ENCODE data around the gene BANF1. TPM values are rescaled to one million over a fixed set of nuclear protein-coding genes. Genes with fewer than 3 reads are reported as not detected.
A peak's percentile ranks its signal among the peaks of the same experiment; 100 is the strongest.

The BANF1 gene
- total and polyA plus RNA-seq, 9 of the 15 experiments (the other 6 are each of a cell fraction or from before 2014, with no cell fraction given), result 108 to 651 (median 263) TPM

DNA sequence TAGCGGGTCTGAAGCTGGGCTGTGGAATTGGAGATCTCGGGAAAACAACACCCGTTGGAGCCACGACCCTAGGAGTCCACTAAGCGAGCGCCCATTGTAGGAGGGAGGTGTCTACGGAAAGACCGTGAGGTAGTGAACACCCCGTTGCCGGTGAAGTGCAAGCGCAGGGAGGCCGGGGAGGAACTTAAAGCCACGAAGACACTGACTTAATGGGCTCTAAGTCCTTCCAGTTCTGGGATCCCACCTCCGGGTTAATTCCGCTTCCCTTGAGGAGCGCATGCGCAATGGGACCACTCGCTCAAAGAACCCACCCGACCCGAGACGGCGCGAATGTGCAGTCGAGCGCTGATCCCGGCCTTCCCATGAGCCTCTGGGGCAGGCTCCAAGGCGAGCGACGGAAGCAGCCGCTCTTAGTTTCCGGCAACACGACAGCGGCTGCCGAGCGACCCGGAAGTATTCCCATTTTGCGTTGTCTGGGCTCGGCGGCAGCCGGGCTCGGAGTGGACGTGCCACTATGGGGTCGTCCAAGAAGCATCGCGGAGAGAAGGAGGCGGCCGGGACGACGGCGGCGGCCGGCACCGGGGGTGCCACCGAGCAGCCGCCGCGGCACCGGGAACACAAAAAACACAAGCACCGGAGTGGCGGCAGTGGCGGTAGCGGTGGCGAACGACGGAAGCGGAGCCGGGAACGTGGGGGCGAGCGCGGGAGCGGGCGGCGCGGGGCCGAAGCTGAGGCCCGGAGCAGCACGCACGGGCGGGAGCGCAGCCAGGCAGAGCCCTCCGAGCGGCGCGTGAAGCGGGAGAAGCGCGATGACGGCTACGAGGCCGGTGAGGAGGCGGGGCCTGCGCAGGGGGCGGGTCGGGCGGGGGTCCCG lies 40.8 kb upstream of the BANF1 start, which contains the start of gene SART1 (continued):
- TF ChIP-seq, protein P1, sequence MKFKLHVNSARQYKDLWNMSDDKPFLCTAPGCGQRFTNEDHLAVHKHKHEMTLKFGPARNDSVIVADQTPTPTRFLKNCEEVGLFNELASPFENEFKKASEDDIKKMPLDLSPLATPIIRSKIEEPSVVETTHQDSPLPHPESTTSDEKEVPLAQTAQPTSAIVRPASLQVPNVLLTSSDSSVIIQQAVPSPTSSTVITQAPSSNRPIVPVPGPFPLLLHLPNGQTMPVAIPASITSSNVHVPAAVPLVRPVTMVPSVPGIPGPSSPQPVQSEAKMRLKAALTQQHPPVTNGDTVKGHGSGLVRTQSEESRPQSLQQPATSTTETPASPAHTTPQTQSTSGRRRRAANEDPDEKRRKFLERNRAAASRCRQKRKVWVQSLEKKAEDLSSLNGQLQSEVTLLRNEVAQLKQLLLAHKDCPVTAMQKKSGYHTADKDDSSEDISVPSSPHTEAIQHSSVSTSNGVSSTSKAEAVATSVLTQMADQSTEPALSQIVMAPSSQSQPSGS (CRISPR knock-in tag; IDR thresholded peaks at IDR 0.05), result no peak
- TF ChIP-seq RUNX1 (IDR thresholded peaks at IDR 0.05; ENCODE audit: low read depth) (no peak), HMG20B (CRISPR knock-in tag; IDR thresholded peaks at IDR 0.05) (no peak), NCOA4 (IDR thresholded peaks at IDR 0.05; ENCODE audit: partially characterized antibody) (no peak), BRD4 (IDR thresholded peaks at IDR 0.05) (peak; percentile 72; the same call in 1 of the 2 replicates), SAFB (IDR thresholded peaks at IDR 0.05; ENCODE audit: borderline replicate concordance, low read depth, low read length) (no peak), ZNF583 (CRISPR knock-in tag; IDR thresholded peaks at IDR 0.05) (peak; percentile 35; the same call in 1 of the 2 replicates), CHCHD3 (CRISPR knock-in tag; IDR thresholded peaks at IDR 0.05) (no peak), ZNF133 (CRISPR knock-in tag; IDR thresholded peaks at IDR 0.05) (no peak), ZNF165 (CRISPR knock-in tag; IDR thresholded peaks at IDR 0.05; ENCODE audit: borderline replicate concordance) (peak; percentile 69; the same call in 1 of the 2 replicates), RAD21 (CRISPR knock-in tag; conservative IDR thresholded peaks at IDR 0.05 in 1 of 2, IDR thresholded peaks at IDR 0.05 in 1 of 2) (no peak; a peak in 2 of 4 replicates), ZC3H4 (CRISPR knock-in tag; IDR thresholded peaks at IDR 0.05; ENCODE audit: borderline replicate concordance) (no peak; the same call in 1 of the 2 replicates), EZH2 (IDR thresholded peaks at IDR 0.05; ENCODE audit: borderline replicate concordance, low read depth, low read length) (no peak), BCOR (IDR thresholded peaks at IDR 0.05) (no peak; the same call in 1 of the 2 replicates)
- TF ChIP-seq, protein P2, sequence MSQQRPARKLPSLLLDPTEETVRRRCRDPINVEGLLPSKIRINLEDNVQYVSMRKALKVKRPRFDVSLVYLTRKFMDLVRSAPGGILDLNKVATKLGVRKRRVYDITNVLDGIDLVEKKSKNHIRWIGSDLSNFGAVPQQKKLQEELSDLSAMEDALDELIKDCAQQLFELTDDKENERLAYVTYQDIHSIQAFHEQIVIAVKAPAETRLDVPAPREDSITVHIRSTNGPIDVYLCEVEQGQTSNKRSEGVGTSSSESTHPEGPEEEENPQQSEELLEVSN (IDR thresholded peaks at IDR 0.05; ENCODE audit: borderline replicate concordance in 1 of 2, extremely low read depth in 1 of 2, insufficient read depth in 1 of 2, insufficient read length in 1 of 2, low read depth in 1 of 2, low read length in 1 of 2, poor library complexity in 1 of 2, severe bottlenecking in 1 of 2), result peak; percentile 44 to 81
- TF ChIP-seq, protein P3, sequence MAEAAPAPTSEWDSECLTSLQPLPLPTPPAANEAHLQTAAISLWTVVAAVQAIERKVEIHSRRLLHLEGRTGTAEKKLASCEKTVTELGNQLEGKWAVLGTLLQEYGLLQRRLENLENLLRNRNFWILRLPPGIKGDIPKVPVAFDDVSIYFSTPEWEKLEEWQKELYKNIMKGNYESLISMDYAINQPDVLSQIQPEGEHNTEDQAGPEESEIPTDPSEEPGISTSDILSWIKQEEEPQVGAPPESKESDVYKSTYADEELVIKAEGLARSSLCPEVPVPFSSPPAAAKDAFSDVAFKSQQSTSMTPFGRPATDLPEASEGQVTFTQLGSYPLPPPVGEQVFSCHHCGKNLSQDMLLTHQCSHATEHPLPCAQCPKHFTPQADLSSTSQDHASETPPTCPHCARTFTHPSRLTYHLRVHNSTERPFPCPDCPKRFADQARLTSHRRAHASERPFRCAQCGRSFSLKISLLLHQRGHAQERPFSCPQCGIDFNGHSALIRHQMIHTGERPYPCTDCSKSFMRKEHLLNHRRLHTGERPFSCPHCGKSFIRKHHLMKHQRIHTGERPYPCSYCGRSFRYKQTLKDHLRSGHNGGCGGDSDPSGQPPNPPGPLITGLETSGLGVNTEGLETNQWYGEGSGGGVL (CRISPR knock-in tag; IDR thresholded peaks at IDR 0.05), result no peak
- TF ChIP-seq, protein P4, sequence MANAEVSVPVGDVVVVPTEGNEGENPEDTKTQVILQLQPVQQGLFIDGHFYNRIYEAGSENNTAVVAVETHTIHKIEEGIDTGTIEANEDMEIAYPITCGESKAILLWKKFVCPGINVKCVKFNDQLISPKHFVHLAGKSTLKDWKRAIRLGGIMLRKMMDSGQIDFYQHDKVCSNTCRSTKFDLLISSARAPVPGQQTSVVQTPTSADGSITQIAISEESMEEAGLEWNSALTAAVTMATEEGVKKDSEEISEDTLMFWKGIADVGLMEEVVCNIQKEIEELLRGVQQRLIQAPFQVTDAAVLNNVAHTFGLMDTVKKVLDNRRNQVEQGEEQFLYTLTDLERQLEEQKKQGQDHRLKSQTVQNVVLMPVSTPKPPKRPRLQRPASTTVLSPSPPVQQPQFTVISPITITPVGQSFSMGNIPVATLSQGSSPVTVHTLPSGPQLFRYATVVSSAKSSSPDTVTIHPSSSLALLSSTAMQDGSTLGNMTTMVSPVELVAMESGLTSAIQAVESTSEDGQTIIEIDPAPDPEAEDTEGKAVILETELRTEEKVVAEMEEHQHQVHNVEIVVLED (CRISPR knock-in tag; IDR thresholded peaks at IDR 0.05), result peak; percentile 46; the same call in 1 of the 2 replicates
- TF ChIP-seq, protein P5, sequence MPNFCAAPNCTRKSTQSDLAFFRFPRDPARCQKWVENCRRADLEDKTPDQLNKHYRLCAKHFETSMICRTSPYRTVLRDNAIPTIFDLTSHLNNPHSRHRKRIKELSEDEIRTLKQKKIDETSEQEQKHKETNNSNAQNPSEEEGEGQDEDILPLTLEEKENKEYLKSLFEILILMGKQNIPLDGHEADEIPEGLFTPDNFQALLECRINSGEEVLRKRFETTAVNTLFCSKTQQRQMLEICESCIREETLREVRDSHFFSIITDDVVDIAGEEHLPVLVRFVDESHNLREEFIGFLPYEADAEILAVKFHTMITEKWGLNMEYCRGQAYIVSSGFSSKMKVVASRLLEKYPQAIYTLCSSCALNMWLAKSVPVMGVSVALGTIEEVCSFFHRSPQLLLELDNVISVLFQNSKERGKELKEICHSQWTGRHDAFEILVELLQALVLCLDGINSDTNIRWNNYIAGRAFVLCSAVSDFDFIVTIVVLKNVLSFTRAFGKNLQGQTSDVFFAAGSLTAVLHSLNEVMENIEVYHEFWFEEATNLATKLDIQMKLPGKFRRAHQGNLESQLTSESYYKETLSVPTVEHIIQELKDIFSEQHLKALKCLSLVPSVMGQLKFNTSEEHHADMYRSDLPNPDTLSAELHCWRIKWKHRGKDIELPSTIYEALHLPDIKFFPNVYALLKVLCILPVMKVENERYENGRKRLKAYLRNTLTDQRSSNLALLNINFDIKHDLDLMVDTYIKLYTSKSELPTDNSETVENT (CRISPR knock-in tag; IDR thresholded peaks at IDR 0.05), result no peak
